Measurements from ENCODE around the gene SFN.
"Not testable (repeated sequence)": the region's sequence is repeated elsewhere in the genome, so short reads cannot be mapped to it uniquely, and the experiment has no call there.

SFN gene

DNA sequence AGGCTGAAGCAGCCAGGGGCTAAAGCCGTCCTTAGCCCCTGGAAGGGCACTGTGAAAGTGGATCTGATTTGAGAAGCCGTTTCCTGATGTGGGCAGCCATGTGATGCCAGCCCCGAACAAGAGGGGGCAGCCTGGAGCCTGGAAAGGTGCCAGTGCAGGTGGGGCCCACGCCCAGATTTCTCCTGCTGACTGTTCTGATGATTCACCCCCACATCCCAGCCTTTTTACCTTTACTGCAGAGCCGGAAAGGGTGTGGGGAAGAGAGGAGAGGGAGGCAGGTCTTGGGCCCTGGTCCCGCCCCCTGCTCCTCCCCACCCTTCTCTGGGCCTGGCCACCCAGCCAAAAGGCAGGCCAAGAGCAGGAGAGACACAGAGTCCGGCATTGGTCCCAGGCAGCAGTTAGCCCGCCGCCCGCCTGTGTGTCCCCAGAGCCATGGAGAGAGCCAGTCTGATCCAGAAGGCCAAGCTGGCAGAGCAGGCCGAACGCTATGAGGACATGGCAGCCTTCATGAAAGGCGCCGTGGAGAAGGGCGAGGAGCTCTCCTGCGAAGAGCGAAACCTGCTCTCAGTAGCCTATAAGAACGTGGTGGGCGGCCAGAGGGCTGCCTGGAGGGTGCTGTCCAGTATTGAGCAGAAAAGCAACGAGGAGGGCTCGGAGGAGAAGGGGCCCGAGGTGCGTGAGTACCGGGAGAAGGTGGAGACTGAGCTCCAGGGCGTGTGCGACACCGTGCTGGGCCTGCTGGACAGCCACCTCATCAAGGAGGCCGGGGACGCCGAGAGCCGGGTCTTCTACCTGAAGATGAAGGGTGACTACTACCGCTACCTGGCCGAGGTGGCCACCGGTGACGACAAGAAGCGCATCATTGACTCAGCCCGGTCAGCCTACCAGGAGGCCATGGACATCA is at the start of gene SFN:
Gene SFN, plus strand, starts transcription at position 369 of the 904 bp plus-strand sequence. Its CDS starts 64 bp downstream, at position 433.
- DNase-seq: no peak

DNA sequence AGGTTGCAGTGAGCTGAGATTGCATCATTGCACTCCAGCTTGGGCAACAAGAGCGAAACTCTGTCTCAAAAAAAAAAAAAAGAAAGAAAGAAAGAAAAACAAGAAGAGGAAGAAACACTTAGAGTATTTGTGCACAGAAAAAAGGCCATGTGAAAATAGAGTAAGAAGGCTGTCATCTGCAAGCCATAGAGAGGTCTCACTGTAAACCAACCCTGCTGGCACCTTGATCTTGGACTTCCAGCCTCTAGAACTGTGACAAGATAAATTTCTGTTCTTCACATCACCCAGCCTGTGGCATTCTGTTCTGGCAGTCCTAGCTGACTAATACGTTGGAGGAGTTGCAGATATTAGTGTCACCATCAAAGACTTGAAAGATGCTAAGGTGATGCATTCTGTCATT is 48.6 kb upstream of the SFN start:
- DNase-seq: no peak

DNA sequence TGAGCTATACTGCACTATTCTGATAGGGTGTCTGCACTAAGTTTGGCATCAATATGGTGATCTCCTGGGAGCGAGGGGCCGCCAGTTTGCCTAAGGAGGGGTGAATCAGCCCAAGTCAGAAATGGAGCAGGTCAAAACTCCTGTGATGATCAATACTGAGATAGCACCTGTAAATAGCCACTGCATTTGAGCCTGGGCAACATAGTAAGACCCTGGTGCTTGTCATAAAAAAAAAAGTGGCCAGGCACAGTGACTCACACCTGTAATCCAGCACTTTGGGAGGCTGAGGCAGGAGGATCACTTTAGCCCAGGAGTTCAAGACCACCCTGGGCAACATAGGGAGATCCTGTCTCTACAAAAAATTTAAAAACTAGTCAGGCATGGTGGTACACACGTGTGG is 48.1 kb upstream of the SFN start:
- DNase-seq: no peak

DNA sequence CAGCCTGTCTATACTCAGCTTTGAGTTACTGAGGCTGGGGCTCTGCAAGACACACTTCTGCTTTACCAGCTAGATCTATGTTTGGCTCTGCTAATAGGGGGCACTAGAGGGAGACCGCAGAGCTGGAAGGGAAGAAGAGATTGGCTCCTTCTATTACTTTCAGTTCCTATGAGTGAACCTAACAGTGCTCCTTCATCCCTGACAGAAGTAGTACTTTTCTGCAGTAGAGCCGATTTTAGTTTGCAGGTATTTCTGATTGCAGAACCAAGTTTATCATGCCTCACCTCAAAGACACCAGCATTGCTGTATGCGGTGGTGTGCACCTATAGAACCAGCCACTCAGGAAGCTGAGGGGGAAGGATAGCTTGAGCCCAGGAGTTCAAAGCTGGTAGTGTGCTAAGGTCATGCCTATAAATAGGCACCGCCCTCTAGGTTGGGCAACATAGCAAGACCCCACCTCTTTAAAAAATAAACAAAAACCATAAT is 42.1 kb upstream of the SFN start:
- DNase-seq: no peak

DNA sequence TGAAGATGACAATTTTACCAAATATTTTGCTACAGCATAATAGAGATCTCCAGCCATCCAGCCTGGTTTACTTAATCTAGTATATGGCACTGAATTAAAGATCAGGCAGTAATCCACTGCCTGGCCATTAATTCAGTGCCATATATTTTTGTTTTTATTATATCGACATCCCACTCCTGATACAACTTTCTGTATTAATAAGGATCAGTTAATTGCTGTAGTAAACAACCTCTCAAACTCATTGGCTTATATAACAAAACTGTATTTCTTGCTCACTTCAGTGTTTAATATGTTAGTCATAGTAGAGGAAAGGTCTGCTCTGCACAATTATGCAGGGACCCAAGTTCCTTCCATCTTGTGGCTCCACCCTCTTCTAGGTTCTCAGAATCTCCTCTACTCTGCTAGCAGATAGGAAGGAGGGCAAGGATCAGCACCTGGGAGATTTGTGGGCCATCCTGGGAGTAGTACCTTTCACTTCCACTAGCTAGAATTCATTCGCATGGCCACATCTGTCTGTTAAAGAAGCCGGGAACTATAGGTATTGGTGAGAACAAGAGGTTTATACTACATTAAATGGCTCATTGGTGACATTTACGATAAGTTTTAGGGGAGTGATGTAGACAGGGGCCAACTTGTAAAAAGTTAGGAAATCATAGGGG is 40.1 kb upstream of the SFN start:
- no peak for DNase-seq

DNA sequence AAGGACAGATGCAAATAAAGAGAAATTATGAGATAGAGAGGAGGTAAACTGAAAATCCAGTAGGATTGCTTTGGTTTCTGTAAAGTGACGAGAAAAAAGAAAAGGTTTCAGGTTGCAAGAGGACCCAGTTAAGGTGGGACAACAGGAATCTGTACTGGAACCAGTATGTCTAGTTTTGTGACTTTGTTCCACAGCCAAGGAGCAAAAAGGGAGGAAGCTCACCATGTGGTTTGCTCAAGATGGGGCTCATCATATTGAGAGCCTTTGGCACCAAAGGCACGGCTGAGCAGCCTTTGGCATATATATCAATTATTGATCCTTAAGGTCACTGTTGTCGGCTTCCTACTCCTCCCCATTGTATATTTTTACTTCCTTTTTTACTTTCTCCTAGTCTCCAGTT is 38.2 kb upstream of the SFN start:
- no peak for DNase-seq

DNA sequence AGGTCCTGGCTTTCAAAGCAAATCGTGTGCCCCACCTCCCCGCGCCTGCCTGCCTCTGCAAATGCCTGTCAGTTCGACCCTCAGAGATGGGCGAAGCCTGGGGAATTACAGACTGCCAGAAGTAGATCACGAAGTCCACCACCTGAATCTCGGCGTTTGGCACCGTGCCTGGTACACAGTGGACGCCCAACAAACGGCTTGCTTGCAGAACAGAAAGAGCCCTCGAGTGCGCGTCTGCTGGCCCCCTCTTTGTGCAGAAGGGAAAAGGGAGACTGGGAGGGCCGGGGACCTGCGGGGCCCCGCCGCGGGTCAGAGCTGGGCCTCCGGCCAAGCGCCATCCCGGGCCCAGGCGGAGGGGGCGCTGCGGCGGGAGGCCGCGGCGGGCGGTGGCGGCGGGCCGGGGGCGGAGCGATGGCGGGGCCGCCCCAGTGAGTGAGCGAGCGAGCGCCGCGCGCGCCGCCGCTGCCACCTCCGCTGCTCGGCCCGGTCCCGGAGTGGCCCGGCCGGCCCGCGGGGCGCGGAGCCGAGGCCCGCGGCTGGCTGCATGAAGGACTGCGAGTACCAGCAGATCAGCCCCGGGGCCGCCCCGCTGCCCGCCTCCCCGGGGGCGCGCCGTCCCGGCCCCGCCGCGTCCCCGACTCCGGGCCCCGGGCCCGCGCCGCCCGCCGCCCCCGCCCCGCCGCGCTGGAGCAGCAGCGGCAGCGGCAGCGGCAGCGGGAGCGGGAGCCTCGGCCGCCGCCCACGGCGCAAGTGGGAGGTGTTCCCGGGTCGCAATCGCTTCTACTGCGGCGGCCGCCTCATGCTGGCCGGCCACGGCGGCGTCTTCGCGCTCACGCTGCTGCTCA is 36.5 kb upstream of the SFN start, which contains the start of gene ZDHHC18:
Gene ZDHHC18, plus strand, starts transcription at position 428 of the 845 bp plus-strand sequence. Its CDS starts 117 bp downstream, at position 545.
- no peak for DNase-seq

DNA sequence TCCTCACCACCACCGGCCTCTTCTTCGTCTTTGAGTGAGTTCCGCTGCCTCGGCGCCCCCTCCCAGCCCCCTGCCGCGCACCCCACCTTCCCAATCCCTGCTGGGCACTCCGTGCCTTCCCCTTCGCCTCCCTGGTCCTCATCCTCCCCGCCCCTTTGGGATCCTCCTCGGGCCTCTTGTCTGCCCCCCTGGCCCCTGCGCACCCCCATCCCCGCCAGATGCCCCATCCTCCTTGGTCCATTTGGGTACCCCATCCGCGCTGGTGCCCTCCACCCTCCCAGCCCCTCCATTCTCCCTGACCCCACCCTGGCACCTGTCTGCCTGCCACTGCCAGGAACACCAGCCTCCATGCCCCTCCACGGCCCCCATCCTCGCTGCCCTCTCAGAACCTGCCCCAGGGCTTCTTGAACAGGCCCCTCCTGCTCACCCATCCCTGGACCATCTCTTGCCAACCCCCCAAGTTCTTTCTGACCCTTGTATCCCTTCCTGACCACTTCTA is 35.8 kb upstream of the SFN start:
- no peak for DNase-seq

DNA sequence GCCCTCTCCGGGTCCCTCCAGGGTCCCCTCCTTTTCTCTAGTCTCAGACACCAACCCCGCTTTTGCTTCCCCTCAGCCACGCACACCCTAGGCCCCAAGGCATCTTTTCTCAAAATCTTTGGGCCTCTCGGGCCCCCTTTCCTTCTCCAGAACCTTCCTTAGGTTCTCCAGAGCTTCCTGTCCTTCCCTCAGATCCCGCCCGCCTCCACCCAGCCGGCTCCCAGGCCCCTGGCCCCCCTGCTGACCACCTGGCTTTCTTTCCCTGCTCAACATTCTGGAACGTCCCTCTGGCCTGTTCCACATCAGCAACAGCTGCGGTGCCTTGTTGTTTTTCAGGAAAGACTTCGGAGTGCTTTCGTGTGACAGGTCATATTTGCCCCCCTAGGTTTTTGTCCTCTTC is 35.3 kb upstream of the SFN start:
- DNase-seq: no peak

DNA sequence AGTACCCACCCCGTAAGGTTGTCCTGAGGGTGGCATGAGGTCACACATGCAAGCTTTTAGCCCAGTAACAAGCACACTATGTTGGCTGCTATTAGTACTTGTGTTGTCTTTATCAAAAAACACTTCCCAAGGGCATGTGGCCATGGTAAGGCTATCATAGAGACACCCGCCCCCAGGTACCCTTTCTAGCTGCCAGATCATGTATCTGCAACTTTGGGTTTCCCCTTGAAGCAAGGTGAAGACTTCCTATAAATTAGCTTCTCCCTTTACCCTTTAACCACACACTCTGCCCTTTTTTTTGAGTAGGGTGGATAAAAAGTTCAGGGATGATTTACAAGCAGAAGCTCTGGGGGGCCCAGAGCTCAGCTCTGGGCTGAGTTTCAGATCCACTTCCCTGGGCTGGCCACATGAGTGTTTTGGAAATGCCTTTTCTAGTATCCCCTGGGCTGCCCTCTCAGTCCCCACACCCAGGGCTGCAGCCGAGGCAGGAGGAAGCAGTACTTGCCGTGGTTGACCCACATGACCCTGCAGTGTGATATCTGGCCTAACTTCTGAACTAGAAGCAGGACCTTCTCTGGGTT is 34.4 kb upstream of the SFN start:
- DNase-seq: no peak

DNA sequence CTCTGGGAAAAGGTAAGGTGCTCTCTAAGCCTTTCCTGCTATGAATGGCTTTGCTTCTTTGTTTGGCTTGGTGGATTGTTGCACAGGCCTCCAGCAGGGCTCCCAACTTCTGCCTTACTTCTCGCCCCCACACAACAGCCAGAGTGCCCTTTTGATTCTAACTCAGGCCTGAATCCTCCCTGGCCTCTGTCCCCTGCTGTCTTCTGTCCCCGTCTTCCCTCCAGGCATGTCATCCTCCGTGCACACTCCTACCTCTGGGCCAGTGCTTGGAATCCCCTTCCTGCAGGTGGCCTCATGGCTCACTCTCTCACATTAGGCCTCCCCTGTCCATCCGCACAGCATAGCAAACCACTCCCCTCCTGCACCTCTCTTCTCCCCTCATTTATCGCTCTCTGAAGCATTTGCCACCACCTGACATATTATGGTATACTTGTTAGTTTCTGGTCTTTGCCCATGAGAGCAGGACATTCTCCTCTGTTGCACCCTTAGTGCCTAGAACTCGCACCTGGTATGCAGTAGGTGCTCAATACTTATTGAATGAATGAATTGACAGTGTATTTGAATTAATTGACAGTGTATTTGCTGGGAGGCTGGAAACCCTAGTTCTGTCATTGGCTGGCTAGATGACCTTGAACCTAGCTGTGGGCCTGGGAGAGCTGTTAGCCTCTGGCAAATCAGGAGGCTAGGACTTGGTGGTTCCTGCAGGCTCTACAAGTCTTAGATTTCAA is 33.6 kb upstream of the SFN start:
- no peak for DNase-seq

DNA sequence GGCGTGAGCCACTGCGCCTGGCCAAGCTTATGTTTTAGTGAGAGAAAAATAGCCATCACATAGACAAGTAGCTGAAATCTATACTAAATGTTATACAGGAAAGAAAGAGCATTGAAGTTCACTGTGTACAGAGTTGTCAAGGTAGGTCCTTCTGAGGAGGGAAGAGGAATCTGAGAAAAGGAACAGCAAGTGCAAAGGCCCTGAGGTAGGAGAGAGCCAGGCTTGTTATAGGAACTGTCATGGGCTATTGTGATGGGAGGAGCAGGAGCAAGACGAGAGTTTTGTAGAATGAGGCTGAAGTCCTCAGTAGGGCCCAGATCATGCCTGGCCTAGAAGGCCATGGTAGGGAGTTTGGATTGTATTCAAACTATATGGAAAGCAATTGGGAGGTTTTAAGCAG is 31.9 kb upstream of the SFN start:
- DNase-seq: no peak

DNA sequence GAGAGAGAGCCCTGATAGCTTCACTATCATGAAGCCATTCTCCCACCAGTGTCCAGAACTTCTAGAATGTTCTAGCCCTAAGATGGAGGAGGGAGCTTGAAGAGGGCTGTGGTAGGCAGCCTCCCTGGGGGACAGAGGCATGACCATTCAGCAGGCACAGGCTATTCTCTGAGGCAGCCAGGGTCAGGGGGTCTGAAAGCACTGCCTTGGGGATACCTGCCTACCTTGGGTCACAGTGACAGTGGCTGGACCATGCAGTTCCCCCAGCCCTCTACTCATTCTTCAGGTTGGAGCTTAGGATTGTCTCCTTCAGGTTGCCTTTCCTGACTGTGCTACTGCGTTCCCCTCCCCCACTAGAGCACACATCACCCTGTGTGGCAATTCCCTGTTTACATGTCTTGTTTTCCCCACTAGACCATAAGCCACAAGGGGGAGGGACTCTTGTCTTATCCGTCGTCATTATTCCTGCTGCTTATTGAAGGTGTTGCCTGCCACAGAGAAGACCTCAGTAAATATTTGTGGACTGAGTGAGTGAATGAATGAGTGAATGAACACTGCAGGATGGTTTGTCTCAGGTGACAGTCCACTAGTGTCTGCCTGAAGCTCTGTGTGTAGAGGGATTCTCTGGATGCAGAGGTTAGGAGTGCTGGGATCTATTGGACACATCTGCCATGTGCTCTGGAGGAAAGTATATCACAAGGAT is 31.3 kb upstream of the SFN start:
- no peak for DNase-seq

DNA sequence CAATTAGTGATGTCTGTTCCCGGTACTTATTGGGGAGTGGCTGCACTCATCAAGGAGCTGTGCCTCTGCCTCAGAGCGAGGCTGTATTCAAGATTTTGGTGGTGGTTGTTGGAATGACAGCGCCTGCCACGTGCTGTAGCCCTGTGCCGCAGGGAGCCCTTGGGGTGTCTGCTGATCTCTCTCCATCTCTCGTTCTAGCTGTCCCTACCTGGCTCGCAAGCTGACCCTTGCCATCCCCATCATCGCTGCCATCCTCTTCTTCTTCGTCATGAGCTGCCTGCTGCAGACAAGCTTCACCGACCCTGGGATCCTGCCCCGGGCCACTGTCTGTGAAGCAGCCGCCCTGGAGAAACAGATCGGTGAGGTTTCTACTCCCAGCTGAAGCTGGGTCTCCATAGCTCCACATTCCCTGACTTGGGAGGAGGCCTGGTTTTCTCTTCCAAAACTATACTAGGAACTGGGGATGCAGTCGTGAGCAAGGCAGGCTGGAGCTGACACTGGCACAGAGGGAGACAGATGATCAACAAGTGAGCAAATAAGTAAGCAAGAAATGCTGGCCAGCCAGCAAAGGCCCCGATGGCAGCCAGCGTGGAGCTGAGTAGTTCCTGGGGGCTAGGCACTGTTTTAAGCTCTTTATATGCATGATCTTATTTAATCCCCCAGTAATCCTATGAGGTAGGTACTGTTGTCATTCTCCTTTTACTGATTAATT is 30.5 kb upstream of the SFN start:
- DNase-seq: no peak

DNA sequence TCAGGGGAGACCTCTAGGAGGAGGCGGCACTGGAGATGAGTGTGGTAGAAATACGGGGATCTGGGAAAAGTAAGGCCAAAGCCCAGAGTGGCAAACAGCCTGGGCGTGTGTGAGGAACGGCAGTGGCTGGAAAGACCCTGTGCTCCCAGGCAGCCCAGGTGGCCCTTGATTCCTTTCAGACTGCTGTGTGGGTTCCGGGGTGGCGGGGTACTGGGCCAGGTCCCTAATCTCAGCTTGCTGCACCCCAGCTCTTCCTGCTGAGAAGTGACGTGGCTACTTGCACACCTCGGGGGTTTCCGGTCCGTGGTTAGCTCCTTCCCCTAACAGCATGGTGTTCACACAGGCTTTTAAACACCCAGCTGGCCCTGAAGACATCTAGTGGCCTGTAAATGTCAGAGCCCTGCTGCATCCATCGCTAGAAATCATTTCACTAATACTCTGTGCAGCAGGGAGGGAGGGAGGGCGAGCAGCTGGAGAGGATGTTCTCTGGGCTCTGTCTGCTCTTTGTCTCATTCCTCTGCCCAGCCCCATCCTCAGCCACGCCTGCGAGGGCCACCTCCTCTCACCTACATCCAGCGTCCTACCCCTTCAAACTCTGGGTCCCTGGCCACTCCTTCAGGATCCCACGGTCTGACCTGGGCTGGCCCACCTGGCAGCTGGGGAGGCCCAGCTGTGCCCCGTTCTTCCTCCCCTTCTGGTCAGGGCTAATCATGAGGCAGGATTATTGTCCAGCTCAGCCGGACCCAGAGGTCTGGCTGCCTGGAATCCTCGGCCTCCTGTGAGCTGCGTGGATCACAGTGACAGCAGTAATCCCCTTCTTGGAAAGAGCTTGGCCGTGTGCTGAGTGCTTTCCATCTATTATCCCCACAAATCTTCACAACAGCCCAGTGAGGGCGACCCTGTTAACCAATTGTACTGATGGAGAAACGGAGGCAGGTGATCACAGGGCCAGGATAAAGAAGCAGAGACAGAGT is 29.2 kb upstream of the SFN start:
- no peak for DNase-seq

DNA sequence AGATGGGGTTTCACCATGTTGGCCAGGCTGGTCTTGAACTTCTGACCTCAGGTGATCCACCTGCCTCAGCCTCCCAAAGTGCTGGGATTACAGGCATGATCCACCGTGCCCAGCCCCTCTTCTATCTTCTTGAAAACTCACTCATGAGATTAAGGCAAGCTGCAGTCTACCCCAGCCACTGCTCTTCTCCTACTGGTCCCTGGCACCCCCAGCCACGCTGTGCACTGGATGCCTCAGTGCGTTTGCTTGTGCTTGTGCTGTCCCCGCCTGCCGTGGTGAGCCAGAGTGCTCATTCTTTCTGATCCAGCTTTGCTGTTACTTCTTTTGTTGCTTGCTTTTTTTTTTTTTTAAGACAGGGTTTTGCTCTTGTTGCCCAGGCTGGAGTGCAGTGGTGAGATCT is 25.3 kb upstream of the SFN start:
- not testable (repeated sequence) for DNase-seq

DNA sequence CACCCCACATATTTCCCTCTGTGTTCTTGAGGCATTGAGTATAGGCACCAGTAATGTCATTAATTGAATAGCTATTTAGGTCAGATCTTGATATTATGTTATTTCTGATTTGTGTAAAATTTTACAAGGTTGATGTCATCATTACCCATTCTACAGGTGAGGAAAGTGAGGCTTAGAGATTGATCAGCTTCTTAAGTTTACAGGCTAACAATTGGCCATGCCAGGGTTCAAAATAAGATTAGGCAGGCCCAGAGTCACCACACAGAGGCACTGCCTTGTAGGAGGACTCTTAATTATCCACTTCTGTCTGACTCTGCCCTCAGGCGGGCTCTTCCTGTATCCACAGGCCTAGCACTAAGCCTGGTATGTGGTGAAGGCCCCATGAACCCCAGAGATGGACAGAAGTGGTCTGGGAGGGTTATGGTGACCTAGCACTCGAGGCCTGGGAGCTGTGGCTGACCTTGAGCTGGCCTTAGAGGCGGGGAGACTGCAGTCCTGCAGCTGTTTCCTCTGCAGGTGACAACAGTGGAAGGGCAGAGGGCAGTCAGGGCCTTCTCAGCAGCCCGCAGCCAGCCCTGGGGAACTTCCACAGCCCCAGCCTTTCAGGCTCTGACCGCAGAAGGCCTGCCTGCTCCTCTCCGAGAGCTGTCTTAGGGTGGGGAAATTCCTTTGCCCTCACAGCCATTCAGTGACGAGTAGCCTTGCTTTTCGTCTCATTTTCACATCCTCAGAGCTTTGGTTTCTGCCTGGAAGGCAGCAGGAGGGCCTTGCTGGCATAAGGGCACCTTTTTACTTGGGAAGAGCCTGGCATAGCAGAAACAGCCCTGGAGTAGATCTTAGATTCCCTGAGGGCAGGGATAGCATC is 24.2 kb upstream of the SFN start:
- no peak for DNase-seq

DNA sequence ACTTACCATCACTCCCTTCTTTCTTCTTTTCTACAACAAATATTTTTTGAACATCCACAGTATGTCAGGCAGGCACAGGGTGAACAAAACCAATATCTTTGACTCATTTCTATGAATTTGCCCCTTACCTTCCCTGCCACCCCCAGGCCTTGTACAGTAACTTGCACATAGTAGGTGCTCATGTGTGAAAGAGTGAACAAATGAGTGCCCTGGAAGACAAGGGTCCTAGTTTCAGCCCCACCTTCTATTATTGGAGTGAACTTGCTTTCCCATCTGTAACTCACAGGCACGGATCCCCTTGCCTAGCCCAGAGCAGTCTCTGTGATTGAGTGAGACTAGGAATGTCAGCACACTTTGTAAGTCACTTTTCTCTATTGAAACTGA is 23.6 kb upstream of the SFN start:
- DNase-seq: no peak
